GOT3 (cell line): Measurements from ENCODE around the gene TRABD2B.

Source experiments
- DNase-seq: peaks from one replicate; lab custom pipeline; 2025; ENCODE audit warnings: mixed read lengths; lab: John Stamatoyannopoulos, UW

TRABD2B gene

GRCh38 chr1:48021792-48022191, 24.6 kb upstream of the TRABD2B start:
- no peak for DNase-seq

DNA sequence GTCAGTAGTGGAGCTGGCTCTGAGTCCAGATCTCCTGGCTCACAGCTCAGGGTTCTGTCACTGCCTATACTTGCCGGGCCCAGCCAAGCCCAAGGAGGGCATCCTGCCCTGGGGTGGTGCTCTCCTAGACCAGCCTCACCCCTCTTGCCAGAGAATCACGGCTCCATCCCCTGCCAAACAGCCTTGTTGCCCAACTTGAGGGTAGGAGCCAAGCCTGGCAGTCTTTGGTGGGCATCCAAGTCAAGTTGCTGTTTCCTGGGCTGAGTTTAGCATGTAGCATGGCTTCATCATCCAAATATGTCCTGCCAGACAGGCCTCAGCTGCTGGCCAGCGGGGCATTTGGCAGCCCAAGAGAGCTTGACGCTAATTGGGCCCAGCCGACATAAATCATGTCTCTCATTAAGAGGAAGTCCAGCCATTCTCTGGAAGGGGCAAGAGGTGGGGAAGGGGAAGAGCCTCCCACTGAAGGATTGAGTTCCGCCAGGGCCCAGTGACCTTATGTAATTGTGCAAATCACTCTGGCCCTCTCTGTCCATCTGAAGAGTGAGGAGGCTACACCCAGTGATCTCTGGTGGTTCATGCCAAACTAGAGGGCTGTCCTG, 22.6 kb upstream of the TRABD2B start:
- no peak for DNase-seq

- no peak for DNase-seq
Measured at GRCh38 chr1:48018799-48019198, 21.6 kb upstream of the TRABD2B start.

DNA sequence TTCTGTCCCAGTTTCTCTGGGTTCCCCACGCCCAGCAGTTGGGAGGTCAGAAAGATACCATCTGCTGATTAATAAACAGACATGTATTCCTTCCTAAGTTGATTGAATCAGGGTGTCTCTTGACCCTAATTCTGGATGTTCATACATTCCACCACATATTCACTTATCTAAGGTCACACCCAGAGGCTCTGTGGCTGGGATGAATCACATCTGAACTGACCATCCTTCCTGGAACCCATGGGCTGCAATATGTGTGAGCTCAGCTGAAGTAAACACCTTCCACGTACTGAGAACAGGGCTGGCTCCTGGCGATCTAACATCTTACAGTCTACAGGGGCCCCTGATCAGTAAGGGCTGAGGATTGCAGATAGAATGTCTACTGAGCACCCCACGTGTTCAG, 20.5 kb upstream of the TRABD2B start:
- no peak for DNase-seq

GRCh38 chr1:48016515-48016914, 19.3 kb upstream of the TRABD2B start:
- DNase-seq = no peak

- no peak for DNase-seq
Measured at GRCh38 chr1:48013270-48013669, 16.1 kb upstream of the TRABD2B start.

GRCh38 chr1:48007047-48007446, 9.9 kb upstream of the TRABD2B start:
- no peak for DNase-seq

GRCh38 chr1:48006264-48006663, 9.1 kb upstream of the TRABD2B start:
- DNase-seq = no peak

- no peak for DNase-seq
Measured at GRCh38 chr1:48005253-48006117, 8.3 kb upstream of the TRABD2B start.

DNA sequence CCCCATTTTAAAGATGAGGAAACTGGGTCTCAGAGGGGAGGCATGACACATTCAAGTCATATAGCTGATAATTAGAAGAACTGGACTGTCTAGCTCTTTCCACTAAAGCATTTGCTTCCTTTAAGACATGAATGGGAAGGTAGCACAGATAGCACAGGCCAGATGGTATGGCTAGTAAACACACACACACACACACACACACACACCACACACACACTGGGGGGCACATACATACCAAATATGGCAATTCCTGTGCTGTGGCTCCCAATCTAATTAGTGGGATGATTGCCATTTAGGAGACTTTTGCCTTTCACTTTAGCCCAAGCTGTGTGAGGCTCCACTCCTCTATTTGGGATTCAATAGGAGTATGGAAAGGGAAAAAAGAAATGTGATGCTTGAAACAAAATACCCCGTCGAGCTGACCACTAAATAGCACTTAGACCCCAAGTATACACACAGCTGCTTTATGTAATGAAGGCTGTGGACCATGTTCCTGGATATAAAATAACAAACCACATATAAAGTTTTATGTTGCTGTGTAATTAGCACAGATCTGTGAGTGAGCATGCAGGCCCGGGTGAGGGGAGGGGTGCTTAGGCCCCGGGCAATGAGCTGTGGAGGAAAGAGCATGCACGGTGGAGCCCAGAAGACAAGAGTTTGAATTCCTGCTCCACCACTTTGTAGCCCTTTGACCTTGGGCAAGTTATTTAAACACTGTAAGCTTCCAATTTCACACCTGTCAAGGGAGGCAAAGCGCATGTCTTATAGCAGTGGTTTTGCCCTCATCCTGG, 6.8 kb upstream of the TRABD2B start:
- no peak for DNase-seq

GRCh38 chr1:48002142-48002541, 5.0 kb upstream of the TRABD2B start:
- DNase-seq = no peak

DNA sequence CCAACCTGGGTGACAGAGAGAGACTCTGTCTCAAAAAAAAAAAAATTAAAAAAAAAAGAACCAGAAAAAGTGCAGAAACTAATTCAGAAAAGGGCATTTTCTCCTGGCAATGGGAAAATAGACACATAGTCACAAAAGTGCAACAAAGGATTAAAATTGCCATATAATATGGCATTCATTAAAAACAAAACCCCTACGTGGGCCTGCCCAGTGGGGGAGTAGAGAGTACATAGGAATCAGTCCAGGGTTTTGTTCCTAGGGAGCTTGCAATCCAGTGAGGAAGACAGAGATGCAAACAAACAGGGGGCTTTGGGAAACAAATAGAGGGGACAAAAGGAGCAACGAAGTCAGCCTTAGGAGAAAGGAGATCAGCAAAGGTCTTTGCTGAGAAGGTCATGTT, 4.5 kb upstream of the TRABD2B start:
- no peak for DNase-seq

GRCh38 chr1:48000883-48001282, 3.7 kb upstream of the TRABD2B start:
- DNase-seq = no peak

- no peak for DNase-seq
Measured at GRCh38 chr1:47999097-47999496, 1.9 kb upstream of the TRABD2B start.

DNA sequence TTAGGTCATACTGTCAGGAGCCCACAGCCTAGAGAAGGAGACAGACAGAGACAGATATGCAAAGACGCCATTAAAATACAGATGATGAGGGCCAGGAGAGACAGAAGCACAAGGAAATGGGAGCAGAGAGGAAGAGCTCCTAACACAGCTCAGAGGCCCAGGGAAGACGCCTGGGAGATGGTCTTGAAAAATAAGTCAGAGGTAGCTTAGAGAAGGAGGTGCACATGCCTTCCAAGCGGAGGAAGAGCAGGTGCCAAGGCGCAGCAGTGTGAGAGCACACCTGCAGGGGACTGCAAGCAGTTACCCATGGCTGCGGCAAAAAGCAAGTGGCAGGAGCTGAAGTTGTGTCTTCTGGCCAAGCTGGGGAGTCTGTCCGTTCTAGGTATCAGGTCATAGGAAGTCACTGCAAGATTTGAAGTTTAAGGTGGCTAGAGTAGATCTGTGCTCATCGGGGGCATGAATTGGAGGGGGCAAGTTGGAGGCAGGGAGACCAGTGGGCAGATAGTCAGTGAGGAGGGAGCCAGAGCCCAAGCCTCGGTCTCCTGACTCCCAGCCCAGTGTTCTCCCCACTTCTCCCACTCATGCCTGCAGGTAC, 1.3 kb upstream of the TRABD2B start:
- no peak for DNase-seq

DNA sequence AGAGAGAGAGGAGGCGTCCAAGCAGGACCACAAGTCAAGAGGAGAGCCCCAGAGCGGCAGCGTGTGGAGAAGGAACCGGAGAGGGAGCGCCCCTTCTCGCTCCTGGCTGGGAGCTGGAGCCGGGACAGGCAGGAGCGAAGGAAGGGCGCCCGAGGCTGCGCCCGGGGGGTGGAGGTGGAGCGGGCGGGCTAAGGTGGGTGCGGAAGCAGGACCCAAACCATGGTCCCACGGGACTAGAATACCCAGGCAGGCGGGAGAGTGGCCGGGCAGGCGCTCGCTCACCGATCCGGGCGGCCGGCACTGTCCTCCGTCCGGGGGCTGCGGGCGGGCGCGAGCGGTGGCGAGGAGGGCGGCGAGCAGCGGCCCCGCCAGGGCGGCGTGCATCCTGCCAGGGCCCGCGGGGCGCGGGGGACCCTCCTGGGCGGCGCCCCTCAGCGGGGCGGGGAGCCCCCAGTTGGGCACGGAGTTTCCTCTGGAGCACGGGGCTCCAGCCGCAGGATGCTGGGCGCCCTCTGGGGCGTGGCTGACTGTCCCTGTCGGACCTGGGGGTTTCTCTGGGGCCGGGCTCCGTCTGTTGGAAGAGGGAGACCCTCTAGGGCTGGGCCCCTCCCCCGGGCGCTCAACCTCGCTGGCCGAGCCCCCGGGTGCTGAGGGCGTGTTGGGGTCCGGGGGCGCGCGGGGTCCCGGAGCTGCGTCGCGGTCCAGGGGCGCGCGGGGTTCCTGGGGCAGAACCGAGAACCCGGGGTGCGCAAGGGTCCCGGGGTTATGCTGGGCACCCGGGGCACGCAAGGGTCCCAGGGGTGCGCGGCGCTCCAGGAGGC, 569 bp downstream of the TRABD2B start:
- DNase-seq = no peak

GRCh38 chr1:47996060-47996405, 1.2 kb downstream of the TRABD2B start:
- DNase-seq = no peak

DNA sequence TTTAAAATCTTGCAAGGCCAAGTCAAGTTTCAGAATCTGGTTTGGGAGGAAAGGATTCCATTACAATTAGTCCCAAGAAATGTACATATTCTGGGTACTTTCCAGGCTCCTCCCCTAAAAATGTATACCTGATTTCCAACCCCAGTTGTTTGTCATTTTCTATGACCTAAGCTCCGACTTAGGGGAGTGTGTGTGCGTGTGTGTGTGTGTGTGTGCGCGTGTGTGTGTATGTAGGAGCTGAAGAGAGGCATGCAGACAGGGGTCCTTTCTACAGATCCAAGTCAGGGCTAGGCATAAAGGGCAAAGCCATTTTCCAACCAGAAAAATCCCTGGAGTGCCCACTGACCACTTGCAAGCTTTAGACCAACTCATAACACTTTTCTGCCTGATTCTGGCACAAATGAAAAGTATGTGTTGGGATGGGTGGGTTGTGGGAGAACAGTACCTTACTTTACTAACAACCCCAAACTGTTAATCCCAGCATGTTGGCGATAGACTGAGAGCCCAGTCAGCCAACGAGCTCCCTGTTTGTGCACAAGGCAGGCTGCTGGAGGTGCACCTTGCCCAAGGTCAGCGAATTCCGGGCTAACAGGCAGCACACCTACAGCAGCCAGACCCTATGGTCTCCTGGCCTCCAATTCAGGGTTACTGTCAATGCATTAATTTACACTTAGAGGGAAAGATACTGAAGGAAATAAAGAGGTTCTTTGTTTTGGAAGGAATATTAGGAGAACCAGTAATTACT, 1.7 kb downstream of the TRABD2B start:
- DNase-seq = no peak

DNA sequence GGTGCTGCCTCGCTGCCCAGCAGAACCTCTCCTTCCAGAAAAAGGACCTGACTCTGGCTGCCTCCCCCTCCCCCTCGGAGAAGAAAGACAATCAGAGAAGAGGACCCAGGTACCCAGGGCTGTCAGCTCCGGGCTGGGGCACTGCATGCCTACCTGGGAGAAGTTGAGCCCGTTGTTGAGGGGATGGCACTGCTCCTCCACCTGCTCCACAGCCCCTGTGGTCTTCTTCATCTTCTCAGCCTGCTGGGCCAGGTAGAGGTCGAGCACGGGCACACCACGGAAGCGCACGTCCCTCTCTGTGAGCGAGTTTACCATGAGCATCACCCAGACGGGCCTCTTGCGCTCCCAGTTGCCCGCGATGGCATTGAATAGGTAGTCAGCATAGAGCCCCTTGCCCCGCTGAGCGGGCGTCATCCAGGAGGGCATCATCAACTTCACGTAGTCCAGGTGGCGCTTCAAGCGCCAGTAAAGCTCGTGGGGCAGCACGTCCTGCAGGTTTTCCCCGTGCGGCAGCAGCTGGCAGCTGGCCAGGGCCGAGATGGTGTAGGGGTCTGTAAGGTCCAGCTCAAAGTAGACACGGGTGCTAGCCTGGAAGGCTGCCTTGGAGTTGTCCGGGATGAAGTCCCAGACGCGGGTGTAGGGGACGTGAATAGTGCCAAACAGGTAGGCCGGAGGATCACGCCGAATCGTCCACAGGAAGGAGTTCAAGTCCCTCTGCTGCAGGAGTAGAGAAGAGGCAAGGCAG, 3.1 kb downstream of the TRABD2B start:
- DNase-seq = no peak

DNA sequence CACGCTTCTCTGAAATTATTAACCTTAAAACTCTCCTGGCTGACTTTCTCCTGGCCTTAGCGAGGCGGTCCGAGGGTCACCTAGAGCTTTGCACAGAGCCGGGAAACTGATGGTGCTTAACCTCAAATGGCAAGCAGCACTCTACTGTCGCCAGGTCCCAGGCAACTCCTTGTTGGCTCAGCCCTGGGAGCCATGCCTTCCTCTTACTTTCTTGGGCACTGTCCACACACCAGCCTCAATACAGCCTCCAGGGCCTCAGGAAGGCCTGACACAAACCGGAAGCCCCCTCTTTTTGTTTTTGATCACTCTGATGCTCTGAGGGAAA, 3.8 kb downstream of the TRABD2B start:
- DNase-seq = no peak
